Astrocyte (in vitro differentiated cells and primary cell): Measurements from ENCODE around the gene INPP5E. TPM values are rescaled to one million over a fixed set of nuclear protein-coding genes. Genes with fewer than 3 reads are reported as not detected.

Experiments used
- DNase-seq: peaks from one replicate; pipeline ENCODE4 v3.0.0-alpha.2; 2010; ENCODE audit warnings: low read depth
- FAIRE-seq: peaks from 2 replicates; lab custom pipeline; 2011; peaks lifted over from hg19 to GRCh38; lab: Jason Lieb, UNC
- H2AFZ ChIP-seq: 2 replicates; pipeline ENCODE4 v1.6.0; 2012; ENCODE audit warnings: low read depth, low read length, inconsistent platforms
- H3K27ac ChIP-seq: 2 replicates; pipeline ENCODE4 v1.5.1; 2011; ENCODE audit warnings: low read depth, low read length, inconsistent platforms
- H3K27me3 ChIP-seq: 2 replicates; pipeline ENCODE4 v1.6.0; 2011; ENCODE audit warnings: low read length, inconsistent platforms; ENCODE audit not compliant: insufficient read depth
- H3K36me3 ChIP-seq: 2 replicates; pipeline ENCODE4 v1.5.1; 2011; ENCODE audit warnings: low read length, inconsistent platforms; ENCODE audit not compliant: insufficient read depth
- H3K4me1 ChIP-seq: 2 replicates; pipeline ENCODE4 v1.5.1; 2011; ENCODE audit warnings: low read length, inconsistent platforms; ENCODE audit not compliant: insufficient read depth
- H3K4me2 ChIP-seq: 2 replicates; pipeline ENCODE4 v1.6.0; 2012; ENCODE audit warnings: low read length, inconsistent platforms
- H3K4me3 ChIP-seq: 2 replicates; pipeline ENCODE4 v1.5.1; 2011; ENCODE audit warnings: low read depth, mild to moderate bottlenecking, low read length, inconsistent platforms; ENCODE audit not compliant: insufficient read depth
- H3K79me2 ChIP-seq: 2 replicates; pipeline ENCODE4 v1.6.0; 2012; ENCODE audit warnings: mild to moderate bottlenecking, low read length, inconsistent platforms; ENCODE audit not compliant: insufficient read depth
- H3K9ac ChIP-seq: 2 replicates; pipeline ENCODE4 v1.6.0; 2012; ENCODE audit warnings: mild to moderate bottlenecking, low read length, inconsistent platforms
- H3K9me3 ChIP-seq: 2 replicates; pipeline ENCODE4 v1.5.1; 2012; ENCODE audit warnings: low read depth, mild to moderate bottlenecking, low read length, inconsistent platforms; ENCODE audit not compliant: insufficient read depth
- H4K20me1 ChIP-seq: 2 replicates; pipeline ENCODE4 v1.6.0; 2012; ENCODE audit warnings: low read length, inconsistent platforms; ENCODE audit not compliant: insufficient read depth
- H3K27ac Mint-ChIP-seq: one replicate; pipeline ENCODE4 v1.8.0; 2021; ENCODE audit warnings: mild to moderate bottlenecking, mixed read lengths; ENCODE audit not compliant: unreplicated experiment
- H3K27me3 Mint-ChIP-seq: one replicate; pipeline ENCODE4 v1.8.0; 2021; ENCODE audit warnings: low read depth, mixed read lengths; ENCODE audit not compliant: unreplicated experiment
- H3K36me3 Mint-ChIP-seq: one replicate; pipeline ENCODE4 v1.8.0; 2021; ENCODE audit warnings: low read depth, mixed read lengths; ENCODE audit not compliant: unreplicated experiment
- H3K4me1 Mint-ChIP-seq: one replicate; pipeline ENCODE4 v1.8.0; 2021; ENCODE audit warnings: low read depth, mixed read lengths; ENCODE audit not compliant: unreplicated experiment
- H3K4me3 Mint-ChIP-seq: one replicate; pipeline ENCODE4 v1.8.0; 2021; ENCODE audit warnings: mild to moderate bottlenecking, moderate library complexity, mixed read lengths; ENCODE audit not compliant: unreplicated experiment
- H3K9me3 Mint-ChIP-seq: one replicate; pipeline ENCODE4 v1.8.0; 2021; ENCODE audit warnings: mild to moderate bottlenecking, mixed read lengths; ENCODE audit not compliant: unreplicated experiment
- CTCF ChIP-seq: IDR thresholded peaks from 2 replicates; pipeline ENCODE4 v1.5.1; 2011; ENCODE audit warnings: low read depth, mild to moderate bottlenecking, inconsistent platforms, low read length, moderate library complexity; ENCODE audit not compliant: insufficient read depth
- EZH2 ChIP-seq: IDR thresholded peaks from 2 replicates; pipeline ENCODE4 v1.6.1; 2012; ENCODE audit warnings: mild to moderate bottlenecking, low read length, inconsistent platforms; ENCODE audit not compliant: insufficient read depth
- total RNA-seq: library from RNA; stranded (reverse); gene quantifications from 2 replicates; pipeline ENCODE4 v1.2.1, GENCODE V29; 2021

Gene INPP5E
- total RNA-seq, 1 donor from 2014 or later, result 13.2 TPM

GRCh38 chr9:136392538-136393449, 46.9 kb downstream of the INPP5E start:
- H3K27ac ChIP-seq, result no peak overlapping the region
- peaks cover 32% of the 10 kb centered on the region for H3K36me3 ChIP-seq
- Mint-ChIP-seq H3K27me3 (no peaks in the 10 kb centered on the region), H3K4me1 (no peaks in the 10 kb centered on the region), H3K4me3 (no peak overlapping the region), H3K27ac (no peak overlapping the region), H3K9me3 (no peaks in the 10 kb centered on the region), H3K36me3 (peaks cover 27% of the 10 kb centered on the region)
- no peaks in the 10 kb centered on the region for H3K27me3 ChIP-seq
- no peak overlapping the region for H3K4me3 ChIP-seq
- no peak overlapping the region for H2AFZ ChIP-seq
- FAIRE-seq (no peak), DNase-seq (no peak)
- no peaks in the 10 kb centered on the region for H3K4me1 ChIP-seq
- no peak overlapping the region for H3K4me2 ChIP-seq
- no peaks in the 10 kb centered on the region for H3K9me3 ChIP-seq
- no peak for TF ChIP-seq EZH2
- no peak for TF ChIP-seq CTCF
- peaks cover 18% of the 10 kb centered on the region for H3K79me2 ChIP-seq
- no peak overlapping the region for H3K9ac ChIP-seq
- peaks cover 44% of the 10 kb centered on the region for H4K20me1 ChIP-seq

DNA sequence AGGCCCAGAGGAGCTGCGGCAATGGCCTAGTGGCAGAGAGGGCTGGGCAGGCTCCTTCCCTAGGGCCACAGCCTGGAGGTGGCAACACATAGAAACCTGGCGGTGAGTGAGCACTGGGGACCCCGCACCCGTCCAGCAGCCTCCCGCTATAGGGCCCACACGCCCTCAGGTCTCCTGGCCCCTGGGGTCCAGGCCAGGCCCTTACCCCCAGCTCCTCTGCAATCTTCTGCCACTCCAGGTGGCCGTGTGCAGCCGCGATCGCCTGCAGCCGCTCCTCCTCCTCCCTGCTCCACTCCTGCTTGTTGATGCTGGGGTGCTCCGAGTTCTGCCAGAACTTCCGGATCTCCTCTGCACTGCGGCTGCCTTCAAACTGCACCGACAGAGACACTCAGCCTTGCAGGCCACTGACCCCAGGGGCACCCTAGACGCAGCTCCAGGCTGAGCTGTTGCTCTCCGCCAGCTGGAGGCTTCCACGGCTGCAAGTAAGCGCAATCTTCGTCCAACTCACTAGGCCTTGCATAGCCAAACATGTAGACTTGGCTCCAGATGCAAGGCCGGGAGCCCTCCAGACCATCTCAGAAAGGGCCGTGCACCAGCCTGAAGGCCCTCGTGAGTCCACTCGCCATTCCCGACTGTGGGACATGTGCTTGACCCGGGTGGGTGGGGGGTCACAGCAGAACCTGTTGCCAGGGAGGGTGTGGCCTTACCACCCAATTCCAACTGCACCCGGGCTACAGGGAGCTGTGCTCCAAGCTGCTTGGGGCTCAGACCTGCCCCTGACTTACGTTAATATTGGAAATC, 47.7 kb downstream of the INPP5E start:
- no peak overlapping the region for H3K9ac ChIP-seq
- H3K79me2 ChIP-seq, result peaks cover 12% of the 10 kb centered on the region
- H3K27me3 ChIP-seq, result no peaks in the 10 kb centered on the region
- Mint-ChIP-seq H3K36me3 (peaks cover 25% of the 10 kb centered on the region), H3K27ac (peak overlapping the region; percentile 63), H3K9me3 (no peaks in the 10 kb centered on the region), H3K27me3 (no peaks in the 10 kb centered on the region), H3K4me3 (no peak overlapping the region), H3K4me1 (no peaks in the 10 kb centered on the region)
- DNase-seq (no peak), FAIRE-seq (no peak)
- H3K9me3 ChIP-seq, result no peaks in the 10 kb centered on the region
- TF ChIP-seq CTCF (no peak), EZH2 (no peak)
- no peaks in the 10 kb centered on the region for H3K4me1 ChIP-seq
- H4K20me1 ChIP-seq, result peaks cover 41% of the 10 kb centered on the region
- no peak overlapping the region for H3K27ac ChIP-seq
- no peak overlapping the region for H3K4me3 ChIP-seq
- H3K4me2 ChIP-seq, result no peak overlapping the region
- H2AFZ ChIP-seq, result no peak overlapping the region
- peaks cover 34% of the 10 kb centered on the region for H3K36me3 ChIP-seq
